ENCODE data around the gene MYO9A. TPM values are rescaled to one million over a fixed set of nuclear protein-coding genes. Genes with fewer than 3 reads are reported as not detected.

MYO9A gene
- total RNA-seq, 4 donors from 2014 or later: 88.5 to 183 (median 115) TPM

DNA sequence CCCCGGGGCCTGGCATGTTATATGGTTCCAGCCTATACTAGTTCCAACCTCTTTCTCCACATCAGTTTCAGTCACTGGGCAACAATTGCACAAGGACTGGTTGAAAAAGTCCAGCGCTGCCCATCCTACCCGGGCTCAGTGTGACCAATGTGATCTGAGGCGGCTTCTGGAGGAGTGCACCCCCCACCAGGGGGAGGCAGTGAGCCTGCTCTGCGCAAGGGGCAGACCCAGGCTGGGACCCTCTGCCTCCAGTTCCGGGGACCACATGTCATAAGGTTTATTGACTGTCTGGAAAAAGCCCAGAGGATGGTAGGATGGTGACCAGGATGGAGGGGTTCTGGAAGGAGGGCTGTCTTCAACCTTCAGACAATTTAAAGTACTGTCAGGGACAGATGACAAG lies 333.2 kb downstream of the MYO9A start:
- intact Hi-C loops (cut with DNase I): no loop called here
- no peaks in the 10 kb centered on the region for H3K36me3 ChIP-seq
- H3K27me3 ChIP-seq: no peaks in the 10 kb centered on the region
- H3K9me3 ChIP-seq: no peaks in the 10 kb centered on the region
- H3K27ac ChIP-seq: no peak overlapping the region
- WGBS, 2 donors: 71 to 73% methylated on average over 4 to 6 of the region's 6 CpGs
- no peak for DNase-seq
- no peaks in the 10 kb centered on the region for H3K4me1 ChIP-seq
- H3K4me3 ChIP-seq (replicated peaks in 1 of 3): no peak overlapping the region
- TF ChIP-seq, protein P1, sequence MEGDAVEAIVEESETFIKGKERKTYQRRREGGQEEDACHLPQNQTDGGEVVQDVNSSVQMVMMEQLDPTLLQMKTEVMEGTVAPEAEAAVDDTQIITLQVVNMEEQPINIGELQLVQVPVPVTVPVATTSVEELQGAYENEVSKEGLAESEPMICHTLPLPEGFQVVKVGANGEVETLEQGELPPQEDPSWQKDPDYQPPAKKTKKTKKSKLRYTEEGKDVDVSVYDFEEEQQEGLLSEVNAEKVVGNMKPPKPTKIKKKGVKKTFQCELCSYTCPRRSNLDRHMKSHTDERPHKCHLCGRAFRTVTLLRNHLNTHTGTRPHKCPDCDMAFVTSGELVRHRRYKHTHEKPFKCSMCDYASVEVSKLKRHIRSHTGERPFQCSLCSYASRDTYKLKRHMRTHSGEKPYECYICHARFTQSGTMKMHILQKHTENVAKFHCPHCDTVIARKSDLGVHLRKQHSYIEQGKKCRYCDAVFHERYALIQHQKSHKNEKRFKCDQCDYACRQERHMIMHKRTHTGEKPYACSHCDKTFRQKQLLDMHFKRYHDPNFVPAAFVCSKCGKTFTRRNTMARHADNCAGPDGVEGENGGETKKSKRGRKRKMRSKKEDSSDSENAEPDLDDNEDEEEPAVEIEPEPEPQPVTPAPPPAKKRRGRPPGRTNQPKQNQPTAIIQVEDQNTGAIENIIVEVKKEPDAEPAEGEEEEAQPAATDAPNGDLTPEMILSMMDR (IDR thresholded peaks at IDR 0.05): no peak

DNA sequence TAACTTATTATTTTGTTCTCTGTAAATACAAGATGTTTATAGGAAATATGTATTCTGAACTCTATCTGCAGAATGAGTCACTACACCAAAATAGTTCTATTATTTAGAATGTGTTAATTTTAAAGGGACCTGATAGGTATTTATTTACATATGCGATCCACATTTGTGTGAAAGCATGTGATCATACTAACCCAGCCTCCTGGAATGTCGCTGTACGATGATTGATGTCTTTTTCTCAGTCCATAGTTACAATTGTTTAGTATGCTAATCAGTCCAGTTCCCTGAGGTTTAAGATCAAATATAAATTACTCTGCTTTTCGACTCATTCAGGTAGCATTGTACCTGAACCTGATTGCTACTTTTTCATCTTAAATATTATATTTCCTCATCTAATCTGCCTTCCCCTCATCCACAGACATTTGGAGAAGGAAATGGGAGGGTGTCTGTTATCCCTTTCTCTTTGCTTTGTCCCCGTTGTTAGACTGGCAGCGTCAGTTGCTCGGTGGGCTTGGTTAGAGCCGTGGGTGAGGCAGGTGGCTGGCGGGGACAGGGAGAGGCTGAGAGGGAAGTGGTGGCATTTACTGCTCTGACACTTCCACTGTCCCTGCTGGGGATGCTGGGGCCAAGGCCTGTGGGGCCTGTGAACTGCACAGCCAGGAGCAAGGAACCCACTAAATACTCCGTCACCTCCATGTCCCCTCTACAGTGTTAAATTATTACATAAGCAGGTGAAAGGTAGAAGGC lies 335.4 kb downstream of the MYO9A start:
- Histone ChIP-seq H3K27ac (no peak overlapping the region), H3K4me3 (replicated peaks in 1 of 3) (no peak overlapping the region), H3K27me3 (no peaks in the 10 kb centered on the region), H3K4me1 (peaks cover 0 to 8% of the 10 kb centered on the region in 2 donors), H3K9me3 (no peaks in the 10 kb centered on the region), H3K36me3 (no peaks in the 10 kb centered on the region)
- no peak for DNase-seq
- intact Hi-C loops (cut with DNase I): no loop called here
- WGBS, 2 donors: 84 to 89% methylated on average over 10 of the region's 10 CpGs
- TF ChIP-seq, protein P1 (IDR thresholded peaks at IDR 0.05): no peak
- no peak for TF ChIP-seq POLR2A (IDR thresholded peaks at IDR 0.05)

DNA sequence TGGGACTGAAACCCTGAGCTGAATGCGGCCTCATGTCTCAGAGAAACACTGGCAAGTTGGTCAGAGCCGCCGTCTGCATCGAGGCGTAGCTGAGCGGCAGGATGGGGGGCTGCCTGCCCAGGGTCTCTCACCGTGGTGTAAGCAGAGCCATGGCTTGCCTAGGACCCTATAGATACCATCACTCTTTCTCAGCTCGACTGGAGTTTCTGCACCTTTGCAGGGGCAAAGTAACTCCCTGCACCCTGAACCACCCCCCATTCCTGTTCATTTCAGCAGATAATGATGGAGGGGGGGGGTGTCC lies 336.0 kb downstream of the MYO9A start:
- Histone ChIP-seq H3K9me3 (no peaks in the 10 kb centered on the region), H3K27ac (no peak overlapping the region), H3K27me3 (no peaks in the 10 kb centered on the region), H3K36me3 (no peaks in the 10 kb centered on the region), H3K4me1 (peaks cover 0 to 8% of the 10 kb centered on the region in 2 donors), H3K4me3 (replicated peaks in 1 of 3) (no peak overlapping the region)
- no peak for TF ChIP-seq POLR2A (IDR thresholded peaks at IDR 0.05)
- TF ChIP-seq, protein P1 (IDR thresholded peaks at IDR 0.05): no peak
- no peak for DNase-seq
- intact Hi-C loops (cut with DNase I): no loop called here
- 86 to 89% methylated on average over 3 to 8 of the region's 8 CpGs for WGBS, 2 donors

DNA sequence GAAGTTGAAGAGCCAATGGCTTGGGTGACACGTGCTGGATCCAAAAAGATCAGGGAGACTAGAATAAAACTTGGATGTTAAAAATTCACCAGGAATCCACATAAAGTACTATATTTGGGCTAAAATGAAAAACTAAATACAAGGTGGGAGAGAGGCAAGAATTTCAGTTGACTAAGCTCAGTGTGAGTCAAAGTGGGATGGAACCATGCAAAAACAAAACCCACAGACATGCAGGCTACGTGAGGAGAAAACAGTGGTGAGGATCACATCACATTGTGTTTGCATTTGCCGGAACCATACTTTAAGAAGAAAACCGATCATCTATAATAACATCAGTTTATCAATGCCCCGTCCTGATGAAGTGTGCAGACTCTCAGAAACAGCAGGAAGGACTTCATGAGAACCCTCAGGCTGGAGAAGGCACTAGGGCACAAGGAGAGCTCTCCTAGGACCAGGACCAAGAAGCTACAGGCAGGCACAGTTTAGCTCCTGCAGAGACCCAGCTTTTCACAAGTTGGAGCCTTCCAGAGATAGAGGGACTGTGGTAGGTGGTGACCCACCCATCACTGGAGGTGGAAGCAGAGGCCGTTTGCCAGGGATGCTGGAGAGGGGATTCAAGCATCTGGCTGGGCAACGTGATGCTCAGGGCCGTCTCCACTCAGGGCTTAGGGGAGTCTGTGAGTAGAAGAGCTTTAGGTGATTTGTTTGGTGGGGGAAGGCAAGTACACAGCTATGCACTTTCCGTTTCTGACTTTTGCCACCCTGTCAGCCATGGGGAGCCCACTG lies 336.6 kb downstream of the MYO9A start:
- no peak for DNase-seq
- intact Hi-C loops (cut with DNase I): no loop called here
- Histone ChIP-seq H3K27ac (no peak overlapping the region), H3K36me3 (no peaks in the 10 kb centered on the region), H3K9me3 (no peaks in the 10 kb centered on the region), H3K4me1 (peaks cover 0 to 8% of the 10 kb centered on the region in 2 donors), H3K4me3 (replicated peaks in 1 of 3) (no peak overlapping the region), H3K27me3 (no peaks in the 10 kb centered on the region)
- TF ChIP-seq, protein P1 (IDR thresholded peaks at IDR 0.05): no peak
- WGBS, 2 donors: 88 to 90% methylated on average over 9 of the region's 9 CpGs

Measured in thyroid gland (tissue), 4 donors.